HFFc6 (cell line): ENCODE results near the gene PDE5A. TPM values are rescaled to one million over a fixed set of nuclear protein-coding genes. Genes with fewer than 3 reads are reported as not detected.

Source experiments
- DNase-seq: peaks from one replicate; pipeline ENCODE4 v3.0.0-alpha.2; 2018
- H3K27ac Mint-ChIP-seq: 2 replicates; pipeline ENCODE4 v1.8.0; 2020; ENCODE audit warnings: mild to moderate bottlenecking, mixed read lengths
- H3K27me3 Mint-ChIP-seq: 2 replicates; pipeline ENCODE4 v1.8.0; 2021; ENCODE audit warnings: mild to moderate bottlenecking, moderate library complexity, mixed read lengths; ENCODE audit not compliant: insufficient read depth
- H3K36me3 Mint-ChIP-seq: 2 replicates; pipeline ENCODE4 v1.8.0; 2021; ENCODE audit warnings: low read depth, mixed read lengths
- H3K4me1 Mint-ChIP-seq: 2 replicates; pipeline ENCODE4 v1.8.0; 2020; ENCODE audit warnings: low read depth, mixed read lengths
- H3K4me3 Mint-ChIP-seq: 2 replicates; pipeline ENCODE4 v1.8.0; 2020; ENCODE audit warnings: mild to moderate bottlenecking, moderate library complexity, mixed read lengths
- H3K9me3 Mint-ChIP-seq: 2 replicates; pipeline ENCODE4 v1.8.0; 2020; ENCODE audit warnings: mild to moderate bottlenecking, mixed read lengths
- CTCF ChIP-seq: fragments of 200-600 bp; sonication (generic); IDR thresholded peaks from 2 replicates; pipeline ENCODE4 v1.5.0; 2021; ENCODE audit warnings: antibody characterized with exemption, mild to moderate bottlenecking
- long read RNA-seq: library from polyadenylated mRNA; unstranded; transcript quantifications from one replicate; pipeline ENCODE4 v2.0.0, GENCODE V29; 2019
- total RNA-seq, 6 experiments: library from RNA; stranded (reverse); fragmentation: NEBNext Ultra II Directional; extraction: Animal tissue kit (Norgen Biotek cat#: 25700); gene quantifications; 2 replicates in 1 of 6; 3 replicates in 5 of 6; pipeline ENCODE4 v1.2.3, GENCODE V29; 2021

Gene PDE5A
- 10 to 100 TPM; 13.3 to 23.2 (median 18.6) TPM for total RNA-seq
- long read RNA-seq, partial matches to known transcripts, result 1 of 4 reads
- long read RNA-seq, other reads (novel, unspliced or antisense), result 2 of 4 reads

GRCh38 chr4:119628281-119629141 is at the start of gene PDE5A:
PDE5A (minus strand) TSS chr4:119628804; CDS start chr4:119628671, 133 bp downstream.
- peak within 1 kb of the TSS; percentile 79 for H3K27ac Mint-ChIP-seq
- no peaks in the 10 kb centered on the region for H3K36me3 Mint-ChIP-seq
- H3K27me3 Mint-ChIP-seq, result peaks cover 3% of the 10 kb centered on the region; the same call in 1 of the 2 replicates
- DNase-seq, result peak; percentile 54
- peaks cover 42% of the 10 kb centered on the region for H3K4me1 Mint-ChIP-seq
- no peaks in the 10 kb centered on the region for H3K9me3 Mint-ChIP-seq
- peak; percentile 91 for TF ChIP-seq CTCF
- peak within 1 kb of the TSS; percentile 92 for H3K4me3 Mint-ChIP-seq

DNA sequence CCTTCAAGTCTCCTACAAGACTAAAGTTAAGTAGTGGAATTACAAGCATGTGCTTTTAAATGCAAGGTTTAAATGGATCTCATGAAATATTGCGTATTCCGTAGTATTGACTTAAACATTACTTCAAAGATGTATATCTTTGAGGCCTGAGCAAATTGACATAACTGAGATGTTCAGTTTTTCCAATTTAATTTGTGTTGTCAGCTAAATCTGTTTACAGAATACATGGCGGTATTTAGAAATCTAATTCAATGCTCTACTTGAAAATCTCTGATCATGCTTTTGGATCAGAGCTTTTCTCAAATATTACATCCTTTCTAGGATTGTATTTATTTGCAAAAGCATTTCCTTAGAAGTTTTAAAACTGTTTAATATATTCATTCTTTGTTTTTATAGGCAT is 47.5 kb upstream of the PDE5A start:
- no peak for DNase-seq
- Mint-ChIP-seq H3K9me3 (no peaks in the 10 kb centered on the region), H3K27me3 (peaks cover 1% of the 10 kb centered on the region; the same call in 1 of the 2 replicates), H3K36me3 (no peaks in the 10 kb centered on the region), H3K4me3 (no peak overlapping the region), H3K4me1 (peaks cover 13% of the 10 kb centered on the region), H3K27ac (no peak overlapping the region)
- no peak for TF ChIP-seq CTCF

GRCh38 chr4:119675391-119675790 is 46.8 kb upstream of the PDE5A start:
- H3K4me3 Mint-ChIP-seq, result no peak overlapping the region
- no peaks in the 10 kb centered on the region for H3K36me3 Mint-ChIP-seq
- H3K9me3 Mint-ChIP-seq, result no peaks in the 10 kb centered on the region
- TF ChIP-seq CTCF, result no peak
- H3K4me1 Mint-ChIP-seq, result peaks cover 13% of the 10 kb centered on the region
- no peak overlapping the region for H3K27ac Mint-ChIP-seq
- DNase-seq, result no peak
- peaks cover 1% of the 10 kb centered on the region; the same call in 1 of the 2 replicates for H3K27me3 Mint-ChIP-seq

DNA sequence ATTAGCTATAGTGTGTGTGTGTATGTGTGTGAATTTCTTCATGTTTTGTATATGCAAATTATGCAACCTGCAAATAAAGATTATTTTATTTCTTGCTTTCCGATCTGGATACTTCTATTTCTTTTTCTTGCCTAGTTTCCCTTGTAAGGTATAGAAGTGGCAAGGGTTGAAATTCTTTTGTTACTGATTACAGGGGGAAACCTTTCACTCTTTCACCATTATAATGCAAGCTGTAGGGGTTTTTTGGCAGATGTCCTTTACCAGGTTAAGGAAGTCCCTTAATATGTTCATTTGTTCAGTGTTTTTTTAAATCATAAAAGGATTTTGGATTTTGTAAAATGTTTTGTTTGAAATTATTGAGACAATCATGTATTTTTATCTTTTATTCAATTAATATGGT is 44.3 kb upstream of the PDE5A start:
- Mint-ChIP-seq H3K9me3 (no peaks in the 10 kb centered on the region), H3K4me3 (no peak overlapping the region), H3K4me1 (no peaks in the 10 kb centered on the region), H3K27me3 (peaks cover 3% of the 10 kb centered on the region), H3K27ac (no peak overlapping the region), H3K36me3 (no peaks in the 10 kb centered on the region)
- DNase-seq, result no peak
- no peak for TF ChIP-seq CTCF

DNA sequence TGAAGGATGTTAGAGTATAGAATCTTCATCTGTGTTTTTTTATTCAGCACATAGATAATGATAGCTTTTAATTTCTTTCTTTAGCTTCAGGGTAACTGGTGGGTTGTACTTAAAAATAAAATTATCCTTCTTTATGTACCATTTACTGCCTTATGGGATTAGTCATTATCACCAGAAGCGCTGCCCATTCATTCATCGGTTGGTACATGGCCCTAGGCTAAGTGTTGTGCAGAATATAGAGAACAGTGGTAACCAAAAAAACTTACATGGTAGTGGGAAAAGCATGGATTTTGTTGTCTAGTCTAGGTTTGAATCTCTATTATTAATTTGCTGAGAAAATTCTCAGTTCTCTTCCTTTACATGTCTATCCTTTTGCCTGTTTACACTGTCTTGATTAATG is 43.5 kb upstream of the PDE5A start:
- no peaks in the 10 kb centered on the region for H3K9me3 Mint-ChIP-seq
- no peak overlapping the region for H3K4me3 Mint-ChIP-seq
- H3K36me3 Mint-ChIP-seq, result no peaks in the 10 kb centered on the region
- peaks cover 3% of the 10 kb centered on the region for H3K27me3 Mint-ChIP-seq
- no peak for TF ChIP-seq CTCF
- no peak for DNase-seq
- H3K4me1 Mint-ChIP-seq, result no peaks in the 10 kb centered on the region
- no peak overlapping the region for H3K27ac Mint-ChIP-seq
